Karpas-422 (cell line): Measurements from ENCODE around the gene MNAT1. TPM values are rescaled to one million over a fixed set of nuclear protein-coding genes. Genes with fewer than 3 reads are reported as not detected.

ENCODE experiments used
- DNase-seq: peaks from one replicate; pipeline ENCODE4 v3.0.0-alpha.2; 2015
- H2AFZ ChIP-seq: fragments of 200-600 bp; sonication (generic); 2 replicates; pipeline ENCODE4 v1.6.1; 2014; ENCODE audit warnings: antibody characterized with exemption, low read length, mixed read lengths
- H3K27ac ChIP-seq: fragments of 200-600 bp; sonication (generic); 2 replicates; pipeline ENCODE4 v1.5.1; 2014; ENCODE audit warnings: mild to moderate bottlenecking, low read length, moderate library complexity
- H3K27me3 ChIP-seq: fragments of 200-600 bp; sonication (generic); 2 replicates; pipeline ENCODE4 v1.6.1; 2014; ENCODE audit warnings: low read length, mixed read lengths
- H3K36me3 ChIP-seq: fragments of 200-600 bp; sonication (generic); 2 replicates; pipeline ENCODE4 v1.6.1; 2014; ENCODE audit warnings: low read length, mixed read lengths; ENCODE audit not compliant: insufficient read depth
- H3K4me1 ChIP-seq: fragments of 200-600 bp; sonication (generic); 2 replicates; pipeline ENCODE4 v1.6.1; 2014; ENCODE audit warnings: mild to moderate bottlenecking, low read length, mixed read lengths
- H3K4me2 ChIP-seq: fragments of 200-600 bp; sonication (generic); 2 replicates; pipeline ENCODE4 v1.6.1; 2014; ENCODE audit warnings: low read length, low read depth, mild to moderate bottlenecking; ENCODE audit not compliant: poor library complexity, severe bottlenecking
- H3K4me3 ChIP-seq: fragments of 200-600 bp; sonication (generic); 2 replicates; pipeline ENCODE4 v1.5.1; 2014; ENCODE audit warnings: mild to moderate bottlenecking, antibody characterized with exemption, low read length, mixed read lengths
- H3K79me2 ChIP-seq: fragments of 200-600 bp; sonication (generic); 2 replicates; pipeline ENCODE4 v1.6.1; 2014; ENCODE audit warnings: mild to moderate bottlenecking, low read length, mixed read lengths
- H3K9ac ChIP-seq: fragments of 200-600 bp; sonication (generic); 2 replicates; pipeline ENCODE4 v1.6.0; 2014; ENCODE audit warnings: low read length
- H3K9me2 ChIP-seq: fragments of 200-600 bp; sonication (generic), shearing (Covaris generic); replicated peaks from 2 replicates; pipeline ENCODE4 v1.6.0; 2014; ENCODE audit warnings: mild to moderate bottlenecking, low read length, moderate library complexity; ENCODE audit not compliant: insufficient read depth
- H3K9me3 ChIP-seq: fragments of 300-700, 200-600 bp; sonication (generic); 2 replicates; pipeline ENCODE4 v1.6.1; 2014; ENCODE audit warnings: low read length, mixed read lengths
- H4K20me1 ChIP-seq: fragments of 200-600 bp; sonication (generic); 2 replicates; pipeline ENCODE4 v1.6.1; 2014; ENCODE audit warnings: mild to moderate bottlenecking, antibody characterized with exemption, low read length, low read depth; ENCODE audit not compliant: insufficient read depth
- total RNA-seq: library from RNA; depleted of rRNA; stranded (reverse); fragments of >200 nt; shearing (Covaris generic); gene quantifications from 2 replicates; pipeline ENCODE4 v1.2.3, GENCODE V29; 2014; ENCODE audit warnings: low replicate concordance

Gene MNAT1
- total RNA-seq, 1 experiment from 2014 or later: 230 TPM

- Histone ChIP-seq H3K27ac (peak overlapping the region; percentile 68), H3K9me3 (no peaks in the 10 kb centered on the region), H4K20me1 (no peaks in the 10 kb centered on the region), H3K4me3 (no peak overlapping the region), H3K36me3 (0 out of 2 replicates have a peak, but pooled peaks cover 3% of the 10 kb centered on the region), H3K27me3 (no peaks in the 10 kb centered on the region), H3K79me2 (peaks cover 40% of the 10 kb centered on the region), H3K4me1 (peaks cover 68% of the 10 kb centered on the region), H3K9me2 (no peaks in the 10 kb centered on the region), H3K9ac (no peak overlapping the region), H3K4me2 (peak overlapping the region; percentile 10), H2AFZ (no peak overlapping the region)
- no peak for DNase-seq
Observed at GRCh38 chr14:60968099-60968498, 233.5 kb downstream of the MNAT1 start.

- Histone ChIP-seq H3K4me3 (no peak overlapping the region), H3K27ac (peak overlapping the region; percentile 68), H4K20me1 (no peaks in the 10 kb centered on the region), H3K9me3 (no peaks in the 10 kb centered on the region), H3K4me1 (peaks cover 62% of the 10 kb centered on the region), H3K9ac (no peak overlapping the region), H3K9me2 (no peaks in the 10 kb centered on the region), H3K79me2 (peaks cover 39% of the 10 kb centered on the region), H2AFZ (no peak overlapping the region), H3K27me3 (no peaks in the 10 kb centered on the region), H3K4me2 (no peak overlapping the region), H3K36me3 (peaks cover 7% of the 10 kb centered on the region; the same call in 1 of the 2 replicates)
- DNase-seq: no peak
Observed at GRCh38 chr14:60968671-60969070, 234.1 kb downstream of the MNAT1 start.

GRCh38 chr14:60970146-60970545 is 235.6 kb downstream of the MNAT1 start:
- Histone ChIP-seq H3K4me3 (no peak overlapping the region), H2AFZ (no peak overlapping the region), H4K20me1 (no peaks in the 10 kb centered on the region), H3K27ac (peak overlapping the region; percentile 68), H3K9ac (no peak overlapping the region), H3K4me1 (peaks cover 49% of the 10 kb centered on the region), H3K79me2 (peaks cover 33% of the 10 kb centered on the region), H3K36me3 (peaks cover 19% of the 10 kb centered on the region; the same call in 1 of the 2 replicates), H3K9me3 (no peaks in the 10 kb centered on the region), H3K9me2 (no peaks in the 10 kb centered on the region), H3K27me3 (no peaks in the 10 kb centered on the region), H3K4me2 (no peak overlapping the region)
- DNase-seq: no peak

- Histone ChIP-seq H3K4me1 (peaks cover 57% of the 10 kb centered on the region), H3K9me2 (no peaks in the 10 kb centered on the region), H3K36me3 (peaks cover 30% of the 10 kb centered on the region), H3K27me3 (no peaks in the 10 kb centered on the region), H3K9me3 (no peaks in the 10 kb centered on the region), H3K4me2 (no peak overlapping the region), H4K20me1 (no peaks in the 10 kb centered on the region), H3K9ac (no peak overlapping the region), H3K79me2 (peaks cover 34% of the 10 kb centered on the region), H2AFZ (no peak overlapping the region), H3K27ac (peak overlapping the region; percentile 68), H3K4me3 (no peak overlapping the region)
- DNase-seq: no peak
Observed at GRCh38 chr14:60971271-60971670, 236.7 kb downstream of the MNAT1 start.

- DNase-seq: no peak
Observed at GRCh38 chr14:60972295-60972694, 237.7 kb downstream of the MNAT1 start.

GRCh38 chr14:60973070-60973469 is 238.5 kb downstream of the MNAT1 start:
- H3K4me3 ChIP-seq: no peak overlapping the region
- no peak overlapping the region for H3K9ac ChIP-seq
- H3K27me3 ChIP-seq: no peaks in the 10 kb centered on the region
- H3K4me1 ChIP-seq: peaks cover 62% of the 10 kb centered on the region
- H3K36me3 ChIP-seq: peaks cover 48% of the 10 kb centered on the region
- H3K4me2 ChIP-seq: no peak overlapping the region
- H3K27ac ChIP-seq: 0 out of 2 replicates have a peak overlapping the region, but pooled peaks have one; percentile 10
- no peaks in the 10 kb centered on the region for H3K9me2 ChIP-seq
- no peaks in the 10 kb centered on the region for H3K9me3 ChIP-seq
- no peak for DNase-seq
- no peak overlapping the region for H2AFZ ChIP-seq
- H4K20me1 ChIP-seq: no peaks in the 10 kb centered on the region
- peaks cover 42% of the 10 kb centered on the region for H3K79me2 ChIP-seq

More at GRCh38 chr14:60972295-60972694, 237.7 kb downstream of the MNAT1 start:
- no peaks in the 10 kb centered on the region for H3K9me2 ChIP-seq
- H3K27me3 ChIP-seq: no peaks in the 10 kb centered on the region
- H3K9me3 ChIP-seq: no peaks in the 10 kb centered on the region
- no peak overlapping the region for H3K9ac ChIP-seq
- H3K36me3 ChIP-seq: peaks cover 40% of the 10 kb centered on the region
- H3K4me3 ChIP-seq: no peak overlapping the region
- no peak overlapping the region for H3K4me2 ChIP-seq
- no peaks in the 10 kb centered on the region for H4K20me1 ChIP-seq
- H3K27ac ChIP-seq: no peak overlapping the region
- H2AFZ ChIP-seq: no peak overlapping the region
- H3K79me2 ChIP-seq: peaks cover 40% of the 10 kb centered on the region
- H3K4me1 ChIP-seq: peaks cover 62% of the 10 kb centered on the region

- Histone ChIP-seq H3K36me3 (peaks cover 56% of the 10 kb centered on the region), H3K9me3 (no peaks in the 10 kb centered on the region), H3K79me2 (peaks cover 53% of the 10 kb centered on the region), H3K27me3 (no peaks in the 10 kb centered on the region), H2AFZ (no peak overlapping the region), H3K27ac (no peak overlapping the region), H3K4me2 (no peak overlapping the region), H4K20me1 (no peaks in the 10 kb centered on the region), H3K9ac (no peak overlapping the region), H3K9me2 (no peaks in the 10 kb centered on the region), H3K4me1 (peaks cover 64% of the 10 kb centered on the region), H3K4me3 (no peak overlapping the region)
- DNase-seq: no peak
Observed at GRCh38 chr14:60974090-60974651, 239.6 kb downstream of the MNAT1 start.

GRCh38 chr14:60975551-60975950 is 241.0 kb downstream of the MNAT1 start:
- H3K9ac ChIP-seq: no peak overlapping the region

More at GRCh38 chr14:60975551-60975950, 241.0 kb downstream of the MNAT1 start:
- Histone ChIP-seq H3K79me2 (peaks cover 67% of the 10 kb centered on the region), H3K27me3 (no peaks in the 10 kb centered on the region), H3K27ac (peak overlapping the region; percentile 82), H2AFZ (no peak overlapping the region), H3K9me3 (no peaks in the 10 kb centered on the region), H3K4me3 (no peak overlapping the region), H4K20me1 (no peaks in the 10 kb centered on the region), H3K36me3 (peaks cover 61% of the 10 kb centered on the region), H3K4me2 (peak overlapping the region; percentile 82), H3K4me1 (peaks cover 64% of the 10 kb centered on the region), H3K9me2 (no peaks in the 10 kb centered on the region)
- DNase-seq: no peak
